ENCODE data around the gene APOBEC4. TPM values are rescaled to one million over a fixed set of nuclear protein-coding genes. Genes with fewer than 3 reads are reported as not detected.

Gene APOBEC4
- polyA plus RNA-seq, 6 donors from 2014 or later: not detected

DNA sequence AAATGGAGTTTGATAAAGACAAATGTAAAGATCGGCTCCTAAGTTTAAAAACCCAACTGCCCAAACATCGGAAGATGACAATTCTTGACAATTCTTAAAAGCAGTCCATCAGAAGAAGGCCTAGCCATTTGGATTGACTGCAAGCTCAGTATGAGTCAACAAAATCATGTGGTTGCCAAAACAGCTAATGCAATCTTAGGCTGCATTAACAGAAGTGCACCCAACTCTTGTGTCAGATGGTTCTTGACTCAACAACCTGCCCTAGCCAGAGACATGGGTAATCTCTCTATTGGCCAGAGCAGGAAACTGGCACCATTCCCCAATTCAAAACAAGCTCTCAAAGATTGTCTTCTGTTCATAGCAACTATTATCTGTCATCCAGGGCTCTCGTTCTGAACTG lies 53.0 kb downstream of the APOBEC4 start:
- DNase-seq (no peak), ATAC-seq (ENCODE audit: low read depth in 2 of 2) (no peak)
- H3K4me3 Mint-ChIP-seq: no peak overlapping the region
- peaks cover 0 to 4% (median 0%) of the 10 kb centered on the region in 3 donors for H3K27me3 Mint-ChIP-seq
- no peak overlapping the region for H3K27ac Mint-ChIP-seq
- no peaks in the 10 kb centered on the region for H3K36me3 Mint-ChIP-seq
- H3K9me3 Mint-ChIP-seq: peaks cover 0 to 2% (median 0%) of the 10 kb centered on the region in 7 donors
- H3K4me1 Mint-ChIP-seq: peaks cover 8 to 22% (median 22%) of the 10 kb centered on the region in 3 donors

DNA sequence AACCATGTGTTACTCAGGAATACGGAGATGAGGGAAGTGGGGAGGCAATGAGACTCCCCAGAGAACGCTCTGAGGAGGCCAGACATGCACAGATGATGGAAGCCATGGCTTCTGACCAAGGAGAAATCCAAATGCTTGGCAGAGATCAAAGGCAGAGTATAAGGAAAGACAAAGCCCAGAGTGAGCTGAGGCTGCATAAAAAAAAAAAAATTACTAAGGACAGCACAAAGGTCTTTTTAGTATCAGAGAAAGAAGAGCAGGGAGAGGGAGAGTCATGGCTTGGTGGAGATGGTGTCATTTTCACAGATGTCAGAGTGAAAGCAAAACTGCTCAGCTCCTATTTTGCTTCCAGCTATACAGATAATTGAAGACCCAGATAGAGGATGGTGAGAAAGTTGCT lies 54.7 kb downstream of the APOBEC4 start:
- ATAC-seq (ENCODE audit: low read depth in 2 of 2) (peak in 1 of 2 donors; percentile 39), DNase-seq (no peak)
- Mint-ChIP-seq H3K9me3 (peaks cover 0 to 2% (median 0%) of the 10 kb centered on the region in 7 donors), H3K4me1 (peaks cover 11 to 14% (median 12%) of the 10 kb centered on the region in 3 donors), H3K27me3 (no peaks in the 10 kb centered on the region), H3K4me3 (no peak overlapping the region), H3K27ac (peak overlapping the region in 3 of 6 donors; percentile 8 to 26 (median 24)), H3K36me3 (no peaks in the 10 kb centered on the region)

DNA sequence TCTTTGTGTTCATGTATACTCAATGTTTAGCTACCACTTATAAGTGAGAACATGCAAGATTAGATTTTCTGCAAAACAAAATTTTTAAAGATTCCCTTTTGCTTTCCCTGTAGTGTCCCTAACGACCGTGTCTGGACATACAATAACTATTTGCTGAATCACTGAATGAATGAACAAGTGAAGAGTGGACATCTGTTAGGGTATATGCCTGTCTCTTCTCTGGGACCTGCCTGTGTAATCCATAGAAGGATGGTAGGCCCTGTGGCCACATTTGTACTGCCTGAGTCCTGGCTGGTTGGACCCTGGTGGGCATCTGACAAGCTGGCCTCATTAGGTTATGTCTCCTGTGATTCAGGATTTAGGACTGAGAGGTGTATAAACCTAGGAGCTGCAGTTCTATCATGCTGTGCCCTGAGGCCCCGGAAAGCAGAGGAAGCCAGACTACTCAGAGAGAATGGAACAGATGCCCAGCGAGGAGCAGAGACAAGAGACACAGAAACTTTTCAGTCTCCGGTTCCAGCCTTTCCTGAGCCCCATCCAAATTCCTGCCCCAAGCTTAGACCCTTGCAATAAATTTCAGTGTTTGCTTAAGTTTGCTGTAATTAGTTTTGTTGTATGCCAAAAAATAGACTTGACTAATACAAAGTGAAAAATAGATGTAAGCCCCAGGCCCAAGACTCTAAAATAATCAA lies 55.3 kb downstream of the APOBEC4 start:
- no peak overlapping the region for H3K27ac Mint-ChIP-seq
- no peak for DNase-seq
- peaks cover 0 to 5% (median 0%) of the 10 kb centered on the region in 7 donors for H3K9me3 Mint-ChIP-seq
- ATAC-seq (ENCODE audit: low read depth in 2 of 2): no peak
- no peak overlapping the region for H3K4me3 Mint-ChIP-seq
- H3K4me1 Mint-ChIP-seq: peaks cover 17 to 20% (median 18%) of the 10 kb centered on the region in 3 donors
- H3K36me3 Mint-ChIP-seq: no peaks in the 10 kb centered on the region
- H3K27me3 Mint-ChIP-seq: no peaks in the 10 kb centered on the region

DNA sequence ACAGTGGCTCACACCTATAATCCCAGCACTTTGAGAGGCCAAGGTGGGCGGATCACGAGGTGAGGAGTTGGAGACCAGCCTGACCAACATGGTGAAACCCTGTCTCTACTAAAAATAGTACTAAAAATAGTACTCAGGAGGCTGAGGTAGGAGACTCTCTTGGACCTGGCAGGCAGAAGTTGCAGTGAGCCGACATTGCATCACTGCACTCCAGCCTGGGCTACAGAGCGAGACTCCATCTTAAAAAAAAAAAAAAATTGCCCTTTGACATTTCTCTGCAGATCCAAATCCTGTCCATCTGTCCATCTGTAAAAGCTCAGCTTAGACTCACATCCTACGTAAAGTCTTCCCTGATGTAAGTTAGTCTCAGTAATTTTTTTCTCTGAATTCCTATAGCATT lies 56.6 kb downstream of the APOBEC4 start:
- peaks cover 0 to 5% (median 0%) of the 10 kb centered on the region in 7 donors for H3K9me3 Mint-ChIP-seq
- H3K27me3 Mint-ChIP-seq: no peaks in the 10 kb centered on the region
- peaks cover 27 to 30% (median 28%) of the 10 kb centered on the region in 3 donors for H3K4me1 Mint-ChIP-seq
- no peaks in the 10 kb centered on the region for H3K36me3 Mint-ChIP-seq
- no peak overlapping the region for H3K27ac Mint-ChIP-seq
- no peak for ATAC-seq (ENCODE audit: low read depth in 2 of 2)
- H3K4me3 Mint-ChIP-seq: no peak overlapping the region
- DNase-seq: no peak

Other genes with a start within 250 kb of the APOBEC4 start
- gene NMNAT2, start 234.9 kb downstream of the APOBEC4 start, polyA plus RNA-seq (ENCODE audit: low read depth in 6 of 6): not detected
- gene SMG7, start 180.8 kb downstream of the APOBEC4 start, polyA plus RNA-seq (ENCODE audit: low read depth in 6 of 6): 10 to 100 TPM in 5 of 6 donors, 1 to 10 TPM in 1; 4.1 to 55.6 (median 31.4) TPM
- gene NCF2, start 62.9 kb downstream of the APOBEC4 start, polyA plus RNA-seq (ENCODE audit: low read depth in 6 of 6): 10 to 100 TPM in 1 of 6 donors, 1 to 10 TPM in 4, not detected in 1; 5.6 to 11.0 (median 6.3) TPM
- gene ARPC5, start 17.5 kb downstream of the APOBEC4 start, polyA plus RNA-seq (ENCODE audit: low read depth in 6 of 6): 100 to 1,000 TPM; 286 to 573 (median 376) TPM
- gene RGL1, start 151.8 kb upstream of the APOBEC4 start, polyA plus RNA-seq (ENCODE audit: low read depth in 6 of 6): under 1 TPM in 3 of 6 donors, not detected in 3; 0.09 to 0.29 (median 0.13) TPM